HG03571 (cell line): Measurements from ENCODE around the gene KIF13A.
"Not testable (repeated sequence)": the region's sequence is repeated elsewhere in the genome, so short reads cannot be mapped to it uniquely, and the experiment has no call there.

Experiments
- ATAC-seq: cut with Tn5 transposase; IDR thresholded peaks from one replicate; pipeline ENCODE4 v1.9.1; 2021; ENCODE audit not compliant: unreplicated experiment

KIF13A gene

DNA sequence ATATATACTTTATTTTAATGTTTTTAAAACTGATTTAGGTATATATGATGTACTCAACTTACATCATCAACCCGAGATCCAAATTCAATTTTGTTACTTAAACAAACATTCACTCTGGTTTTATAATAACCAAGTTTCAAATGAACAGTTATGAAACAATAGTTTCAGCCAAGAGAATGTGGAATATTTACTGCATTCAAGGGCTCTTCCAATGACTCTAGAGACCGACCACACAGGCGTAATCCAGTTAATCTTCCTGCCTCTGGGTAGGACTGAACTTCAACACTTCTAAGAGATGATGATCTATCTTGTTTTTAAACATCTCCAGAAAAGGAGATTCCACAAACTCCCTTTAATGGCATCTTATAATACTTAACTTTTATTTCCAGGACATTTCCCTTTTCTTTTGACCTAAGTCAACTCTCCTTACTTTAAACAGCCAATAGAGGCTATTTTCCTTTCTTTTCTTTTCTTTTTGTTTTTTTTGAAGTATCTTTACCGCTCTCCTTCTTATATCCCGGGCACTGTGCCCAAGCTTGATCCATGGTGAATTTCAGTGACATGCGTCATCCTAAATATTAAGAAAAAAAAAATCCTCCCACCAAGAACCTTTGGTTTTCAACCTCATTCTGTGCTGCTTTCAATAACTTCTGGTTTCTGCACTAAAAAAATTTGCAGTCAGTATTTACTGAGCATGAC, 110.1 kb downstream of the KIF13A start:
- ATAC-seq: no peak

DNA sequence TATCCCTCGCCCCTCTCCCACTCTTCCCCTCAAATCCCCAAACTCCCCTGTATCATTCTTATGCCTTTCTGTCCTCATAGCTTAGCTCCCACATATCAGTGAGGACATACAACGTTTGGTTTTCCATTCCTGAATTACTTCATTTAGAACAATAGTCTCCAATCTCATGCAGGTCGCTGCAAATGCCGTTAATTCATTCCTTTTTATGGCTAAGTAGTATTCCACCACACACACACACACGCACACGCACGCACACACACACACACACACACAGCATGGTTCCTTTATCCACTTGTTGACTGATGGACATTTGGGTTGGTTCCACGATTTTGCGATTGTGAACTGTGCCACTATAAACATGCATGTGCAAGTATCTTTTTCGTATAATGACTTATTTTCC, 112.7 kb downstream of the KIF13A start:
- no peak for ATAC-seq

DNA sequence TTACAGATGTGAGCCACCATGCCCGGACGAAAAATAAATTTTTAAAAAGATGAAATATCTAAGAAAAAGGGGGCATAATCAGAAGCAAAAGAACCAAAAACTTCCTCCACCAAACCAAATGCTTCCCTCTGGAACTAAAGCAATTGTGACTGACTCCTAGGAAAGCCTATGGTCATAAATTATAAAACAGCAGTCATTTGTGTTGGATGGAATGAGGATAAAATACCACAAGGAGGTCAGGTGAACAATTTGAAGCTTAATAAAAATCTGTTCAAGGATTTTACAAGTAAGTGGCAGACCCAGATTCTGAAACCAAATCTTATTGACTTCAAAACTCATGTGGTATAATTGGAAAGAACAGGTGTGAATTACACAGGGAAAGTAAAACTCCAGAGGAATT, 114.5 kb downstream of the KIF13A start:
- ATAC-seq: no peak

DNA sequence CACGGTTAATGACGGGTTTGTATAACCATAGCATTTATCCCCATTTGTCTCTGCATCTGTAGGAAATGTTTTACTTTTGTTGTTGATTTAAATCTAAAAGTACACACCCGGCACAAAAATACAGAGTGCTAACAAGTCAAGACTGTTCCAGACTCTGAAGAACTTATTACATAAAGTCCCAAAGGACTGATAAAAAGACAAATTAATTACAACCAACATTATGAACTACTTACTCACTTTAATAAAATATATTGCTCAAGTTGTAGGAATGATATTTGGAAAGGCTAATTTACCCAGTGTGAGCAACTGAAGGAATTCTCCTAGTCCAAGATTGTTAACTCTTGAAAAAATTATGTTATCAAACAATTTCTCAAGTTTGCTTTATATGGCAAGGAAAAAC, 115.6 kb downstream of the KIF13A start:
- no peak for ATAC-seq

DNA sequence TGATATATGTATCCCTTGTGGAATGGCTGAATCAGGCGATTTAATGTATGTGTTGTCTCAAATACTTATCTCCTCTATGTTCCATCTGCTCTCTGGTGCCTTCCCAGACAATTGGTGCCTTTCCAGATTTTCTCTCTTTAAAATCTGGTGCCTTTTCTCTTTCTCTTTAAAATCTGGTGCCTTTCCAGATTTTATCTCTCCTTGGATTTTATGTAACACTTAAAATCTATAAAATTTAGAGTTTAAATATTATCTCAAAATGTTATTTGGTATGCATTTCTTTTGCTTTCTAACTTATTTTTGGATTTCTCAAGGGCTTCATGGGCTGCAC, 116.3 kb downstream of the KIF13A start:
- no peak for ATAC-seq

DNA sequence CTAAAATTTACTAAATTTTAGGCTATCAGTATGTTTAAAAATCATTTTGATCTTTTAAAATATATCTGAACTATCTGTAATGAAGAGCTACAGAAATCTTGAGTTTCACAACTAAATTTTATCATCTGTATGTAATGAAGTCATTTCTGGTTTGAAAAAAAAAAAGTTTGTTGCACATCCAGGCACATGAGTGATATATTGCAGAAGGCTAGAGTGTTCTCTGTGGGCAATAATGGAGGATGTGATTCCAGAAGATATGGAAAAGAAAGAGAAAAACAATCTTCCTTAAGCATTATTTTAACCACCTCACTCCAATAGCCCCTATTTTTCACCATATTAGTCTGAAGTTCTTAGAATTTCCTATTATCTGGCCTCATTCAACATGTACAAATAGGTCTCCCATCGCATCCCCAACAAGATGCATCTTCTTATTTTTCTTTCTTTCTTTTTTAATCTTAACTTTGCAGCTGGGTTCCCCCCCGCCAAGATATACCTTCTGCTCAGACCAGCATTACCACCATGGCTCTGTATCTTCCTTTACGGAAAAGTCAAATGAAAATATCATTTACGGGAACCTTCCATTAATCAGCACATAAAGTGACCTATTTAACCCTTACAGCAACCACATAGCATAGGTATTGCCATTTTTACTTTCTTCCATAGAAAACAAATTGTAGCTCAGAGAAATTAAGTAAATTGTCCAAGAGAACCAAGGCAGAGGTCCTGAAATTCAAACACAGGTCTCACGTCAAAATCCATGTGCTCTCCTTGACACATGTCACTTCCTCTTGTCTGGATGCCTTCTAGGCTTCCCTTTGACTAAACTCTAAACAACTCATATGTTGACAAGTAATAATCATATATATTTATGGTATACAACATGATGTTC, 116.9 kb downstream of the KIF13A start:
- ATAC-seq: no peak

DNA sequence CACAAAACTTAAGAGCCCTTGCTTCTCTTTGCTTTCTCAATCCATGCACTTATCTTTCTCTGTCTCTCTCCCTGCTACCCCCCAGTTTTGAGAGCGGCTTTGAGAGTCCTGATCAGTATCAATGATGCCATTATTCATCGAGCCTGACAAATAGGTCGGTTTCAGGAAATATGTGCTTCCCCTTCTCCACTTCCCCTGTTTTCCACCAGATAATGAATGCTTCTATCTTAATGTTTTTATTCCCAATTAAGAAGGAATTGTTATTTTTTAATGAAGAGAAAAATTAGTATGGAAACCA, 117.7 kb downstream of the KIF13A start:
- ATAC-seq: no peak

DNA sequence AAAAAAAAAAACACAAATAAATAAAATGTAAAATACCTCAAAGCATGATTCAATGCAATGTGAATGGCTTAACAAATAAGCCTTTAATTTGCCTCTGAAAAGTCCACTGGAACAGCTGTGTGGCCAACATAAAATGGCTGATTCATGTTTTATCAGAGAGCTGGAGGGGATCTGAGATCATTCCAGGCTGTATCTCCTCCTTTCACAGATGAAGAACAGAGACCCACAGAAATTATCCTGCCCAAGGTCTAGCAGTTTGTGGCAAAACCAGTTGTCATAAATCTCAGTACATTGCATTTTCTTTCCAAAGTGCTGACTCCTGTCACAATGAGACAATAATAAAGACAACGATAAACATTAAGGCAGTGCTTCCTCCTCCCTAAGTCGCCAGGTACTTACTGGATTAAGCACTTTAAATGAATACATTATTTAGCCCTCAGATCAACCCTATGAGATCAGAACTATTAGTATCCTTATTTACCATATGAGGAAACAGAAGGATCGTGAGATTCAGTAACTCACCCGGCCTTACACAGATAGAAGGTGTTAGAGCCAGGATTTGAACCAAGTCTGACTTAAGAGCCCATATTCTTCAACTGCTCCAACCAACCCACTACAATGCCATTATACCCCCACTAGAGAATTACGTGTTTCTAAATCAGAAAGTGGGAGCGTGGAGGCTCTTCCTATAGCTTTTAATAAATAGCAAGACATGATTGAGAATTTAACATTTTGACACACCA, 118.3 kb downstream of the KIF13A start:
- no peak for ATAC-seq

DNA sequence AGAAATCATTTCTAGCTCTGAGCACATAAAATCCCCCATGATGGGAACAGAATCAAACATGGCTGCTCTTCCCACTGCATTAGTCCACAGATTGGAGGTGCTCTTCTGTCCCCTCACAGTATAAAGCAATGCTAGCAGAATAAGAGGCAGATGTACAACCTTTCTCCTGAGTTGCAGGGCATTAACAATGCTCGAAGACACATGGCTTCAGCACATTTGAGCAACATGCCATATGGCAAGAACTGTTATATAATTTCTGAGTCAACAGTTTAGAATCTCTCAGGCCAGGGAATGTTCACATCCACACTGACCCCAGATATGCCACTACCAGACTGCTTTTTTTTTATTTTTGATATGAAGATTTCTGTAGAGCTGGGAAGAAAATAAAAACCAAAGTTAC, 119.6 kb downstream of the KIF13A start:
- no peak for ATAC-seq

DNA sequence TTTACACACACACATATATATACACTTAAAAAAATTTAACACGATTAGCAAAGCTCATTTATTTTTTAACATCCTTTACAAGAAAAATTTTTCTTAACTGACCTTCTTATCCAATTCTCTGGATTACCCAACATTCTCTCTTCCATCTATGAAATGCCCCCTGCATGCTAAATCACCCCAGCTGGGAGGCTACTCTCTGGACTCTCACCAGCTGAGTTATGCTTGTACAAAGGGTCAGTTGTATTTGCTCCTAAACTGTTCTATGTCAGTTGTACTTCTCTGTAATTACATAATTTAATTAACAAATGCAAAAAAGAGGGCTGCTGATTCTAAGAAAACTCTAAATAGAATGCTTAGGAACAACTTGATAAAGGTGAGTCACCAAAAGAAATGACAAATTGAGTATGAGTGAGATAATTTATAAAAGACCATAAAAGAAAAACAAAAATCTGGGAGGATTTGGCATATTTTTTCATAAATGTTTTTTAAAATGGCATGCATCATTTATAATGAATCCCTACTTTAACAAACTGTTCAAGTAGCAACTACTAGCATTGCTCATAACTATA, 120.5 kb downstream of the KIF13A start:
- ATAC-seq: no peak

DNA sequence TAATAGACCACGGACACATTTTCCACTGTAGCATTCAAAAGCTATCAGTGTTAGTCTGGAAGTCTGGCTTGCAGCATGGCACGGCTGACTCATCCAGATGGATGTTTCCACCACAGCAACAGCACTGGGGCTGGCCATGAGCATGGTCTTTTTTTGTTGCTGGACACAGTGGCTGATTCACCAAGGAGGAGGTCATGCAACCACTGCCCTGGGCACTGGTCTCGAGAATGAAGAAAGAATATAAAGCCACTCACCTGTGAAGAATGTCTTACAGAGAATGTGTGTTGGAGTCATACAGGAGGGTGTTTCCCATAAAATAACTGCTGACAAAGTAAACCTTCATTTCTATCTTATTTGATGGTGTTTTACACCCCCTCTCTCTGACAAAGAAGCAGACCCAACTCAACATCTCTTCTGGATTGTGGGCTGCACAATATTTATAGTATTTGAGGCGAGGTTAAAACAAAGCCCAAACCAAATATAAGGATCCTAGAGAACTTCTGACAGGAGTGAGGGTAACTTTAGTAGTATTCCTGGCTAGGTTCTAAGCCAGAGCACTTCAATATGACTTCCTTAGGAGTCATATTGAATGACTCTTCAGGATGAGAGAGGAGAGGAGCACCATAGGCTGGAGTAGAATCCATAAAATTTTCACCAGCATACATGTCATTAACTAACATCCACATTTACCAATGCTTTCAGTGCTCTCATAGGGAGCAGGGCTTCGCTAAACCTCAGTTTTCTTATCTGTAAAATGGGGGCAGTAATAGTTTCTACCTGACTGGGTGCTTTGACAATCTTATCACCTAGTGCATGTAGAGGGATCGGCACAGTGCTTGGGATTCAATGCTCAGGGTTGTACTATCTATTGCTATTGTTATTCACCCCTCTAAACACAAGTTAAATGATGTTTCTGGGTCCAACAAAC, 121.4 kb downstream of the KIF13A start:
- no peak for ATAC-seq

DNA sequence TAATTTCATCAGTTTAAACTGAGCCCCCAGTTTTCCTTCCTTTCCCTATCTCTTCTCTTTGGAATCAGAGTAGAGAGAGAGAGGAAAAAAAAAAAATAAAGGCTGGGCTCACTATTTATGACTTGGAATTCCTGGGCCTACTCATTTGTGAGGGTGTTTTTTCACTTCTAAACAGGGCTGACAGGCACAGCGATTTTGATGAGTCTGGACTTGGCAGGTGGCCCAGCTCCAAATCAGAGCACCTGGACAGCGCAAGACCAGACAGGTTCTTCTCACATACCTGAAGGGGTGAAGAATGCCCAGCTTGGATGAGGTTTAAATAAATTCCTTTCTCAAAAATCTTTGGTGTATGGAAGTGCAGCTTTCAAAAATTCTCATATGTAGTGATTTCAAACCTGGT, 122.2 kb downstream of the KIF13A start:
- no peak for ATAC-seq

DNA sequence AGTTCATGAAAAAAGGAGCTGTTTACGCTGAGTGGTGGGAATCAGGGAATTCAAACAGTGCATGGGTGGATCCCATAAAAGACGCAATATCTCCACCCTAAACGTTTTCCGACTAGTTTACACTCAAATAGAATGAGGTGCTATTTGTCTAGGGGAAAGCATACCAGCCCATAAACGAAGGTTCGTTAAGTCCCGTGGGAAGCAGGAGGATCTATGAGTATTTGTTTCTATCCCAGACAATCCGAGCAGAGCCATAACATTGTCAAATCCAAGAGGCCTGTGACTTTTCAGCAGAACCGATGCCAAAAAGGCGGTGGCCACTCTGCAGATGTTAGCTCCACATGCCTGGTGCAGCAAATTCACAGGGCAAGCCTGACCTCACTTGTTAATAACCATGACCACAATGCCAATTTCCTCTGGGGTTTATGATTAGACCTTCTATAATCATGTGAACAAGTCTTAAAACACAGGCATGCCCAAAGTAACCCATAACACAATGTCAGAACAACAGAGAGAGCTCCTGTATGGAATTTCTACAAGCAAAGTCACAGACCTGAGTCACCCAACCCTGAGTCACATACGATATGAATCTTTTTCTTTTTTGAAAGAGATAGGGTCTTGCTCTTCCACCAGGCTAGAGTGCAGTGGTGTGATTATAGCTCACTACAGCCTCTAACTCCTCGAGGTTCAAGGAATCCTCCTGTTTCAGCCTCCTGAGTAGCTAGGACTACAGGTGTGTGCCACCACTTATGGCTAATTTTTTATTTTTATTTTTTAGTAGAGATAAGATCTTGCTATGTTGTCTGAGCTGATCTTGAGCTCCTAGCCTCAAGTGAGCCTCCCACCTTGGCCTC, 123.3 kb downstream of the KIF13A start:
- no peak for ATAC-seq

DNA sequence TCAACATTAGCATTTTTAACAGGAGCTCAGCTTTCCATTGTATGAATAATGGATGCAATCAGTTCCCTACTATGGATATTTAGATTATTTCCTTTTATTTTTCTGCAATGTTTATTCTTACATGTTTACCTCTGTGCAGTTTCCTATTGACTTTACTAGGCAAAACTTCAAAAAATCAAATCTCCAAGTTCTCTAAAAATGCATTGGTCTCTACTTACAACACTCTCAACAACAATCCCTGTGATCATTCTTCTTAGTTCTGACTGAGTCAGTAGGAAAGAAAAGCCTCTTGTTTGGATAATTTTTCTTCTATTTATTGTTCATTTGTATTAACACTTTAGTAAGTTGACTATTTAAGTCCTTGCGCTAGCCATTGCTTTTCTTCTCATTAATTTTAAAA, 126.1 kb downstream of the KIF13A start:
- no peak for ATAC-seq

DNA sequence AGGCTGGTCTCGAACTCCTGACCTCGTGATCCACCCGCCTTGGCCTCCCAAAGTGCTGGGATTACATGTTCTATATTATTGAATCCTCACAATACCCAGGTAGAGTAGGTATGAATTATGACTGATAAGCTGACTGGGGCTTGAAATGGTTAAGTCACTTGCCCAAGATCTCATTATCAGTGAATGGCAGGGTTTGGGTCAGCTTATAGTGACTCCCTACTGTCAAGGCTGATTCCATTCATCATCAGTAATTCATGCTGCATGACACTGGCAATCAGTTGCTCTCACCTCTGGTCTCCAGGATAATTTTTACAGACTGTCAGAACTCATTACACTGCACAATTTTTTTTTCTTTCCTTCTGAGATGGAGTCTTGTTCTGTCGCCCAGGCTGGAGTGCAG, 127.6 kb downstream of the KIF13A start:
- ATAC-seq: no peak

DNA sequence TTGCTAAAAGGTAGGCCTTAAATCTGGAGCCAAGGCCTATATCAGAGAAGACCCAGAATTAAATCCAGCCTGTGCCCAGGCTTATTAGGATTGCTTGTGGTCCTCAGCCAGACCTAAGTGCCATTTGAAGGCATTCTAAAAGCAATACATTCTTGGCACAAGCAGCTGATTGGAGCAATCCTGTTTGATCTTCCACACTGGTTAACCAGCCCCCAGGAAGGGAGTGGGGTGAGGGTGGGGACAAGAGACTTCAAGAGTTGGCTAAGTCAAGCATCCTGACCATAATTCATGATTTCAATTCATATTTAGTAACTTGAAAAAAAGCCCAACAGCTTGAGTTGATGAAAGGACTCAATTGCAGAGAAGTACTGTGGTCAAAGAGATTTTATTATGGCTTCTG, 128.9 kb downstream of the KIF13A start:
- ATAC-seq: no peak

DNA sequence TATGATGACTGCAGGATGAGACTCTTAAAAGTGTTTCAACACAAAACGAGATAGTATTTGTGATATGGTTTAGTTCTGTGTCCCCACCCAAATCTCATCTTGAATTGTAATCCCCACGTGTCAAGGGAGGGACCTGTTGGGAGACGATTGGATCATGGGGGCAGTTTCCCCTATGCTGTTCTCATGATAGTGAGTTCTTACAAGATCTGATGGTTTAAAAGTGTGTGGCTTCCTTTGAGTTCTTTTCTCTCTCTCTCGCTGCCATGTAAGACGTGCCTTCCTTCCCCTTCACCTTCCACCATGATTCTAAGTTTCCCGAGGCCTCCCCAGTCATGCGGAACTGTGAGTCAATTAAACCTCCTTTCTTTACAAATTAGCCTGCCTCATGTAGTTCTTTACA, 130.2 kb downstream of the KIF13A start:
- ATAC-seq: not testable (repeated sequence)

DNA sequence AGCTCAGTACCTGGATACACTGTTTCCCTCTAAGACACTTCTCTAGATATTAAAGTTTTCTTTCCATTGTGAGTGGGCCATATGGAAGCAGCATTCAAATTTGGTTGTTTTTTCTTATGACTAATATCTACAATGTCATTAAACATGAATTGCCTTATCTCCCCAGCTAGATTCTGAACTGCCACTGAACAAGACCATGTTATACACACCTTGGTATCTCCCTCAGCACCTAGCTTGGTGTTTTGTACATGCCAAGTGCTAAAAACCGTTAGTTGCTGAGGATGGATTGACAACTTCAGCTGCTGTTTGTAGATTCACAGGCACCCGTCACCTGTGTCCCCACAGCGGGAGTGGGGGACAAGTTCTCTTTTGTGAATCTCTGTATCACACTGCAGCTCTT, 131.1 kb downstream of the KIF13A start:
- no peak for ATAC-seq

DNA sequence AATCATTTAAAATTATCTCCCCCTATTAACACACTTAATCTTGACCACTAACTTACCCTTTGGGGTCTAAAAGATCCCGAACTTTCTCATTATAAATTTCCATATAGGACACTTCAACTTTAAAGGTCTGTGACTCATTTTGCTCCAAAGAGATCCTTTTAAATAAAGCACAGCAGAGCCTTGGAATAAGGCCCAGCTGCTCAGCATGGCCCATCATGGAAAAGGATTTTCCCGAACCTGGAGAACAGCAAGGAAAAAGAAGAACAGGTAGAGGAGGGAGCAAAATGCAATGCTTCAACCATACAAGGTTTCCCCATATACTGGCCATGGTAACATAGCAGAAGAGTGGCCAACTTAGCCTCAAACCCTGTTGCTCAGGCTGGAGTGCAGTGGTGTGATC, 132.1 kb downstream of the KIF13A start:
- ATAC-seq: no peak

DNA sequence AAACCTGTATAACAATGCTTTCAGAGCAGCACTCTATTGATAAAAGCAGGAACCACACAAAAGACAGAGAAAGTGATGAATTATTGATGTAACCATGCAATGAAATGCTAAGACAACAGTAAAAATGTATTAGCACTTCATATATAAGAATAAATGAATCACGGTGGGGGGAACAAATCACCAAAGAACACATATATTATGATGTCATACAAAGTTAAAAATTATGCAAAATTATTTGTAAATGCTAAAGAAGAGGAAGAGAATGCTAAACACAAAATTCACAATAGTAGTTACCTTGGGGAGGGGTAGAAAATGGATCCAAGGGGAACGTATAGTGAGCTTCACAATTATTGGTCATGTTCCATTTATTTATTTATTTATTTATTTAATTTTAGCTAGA, 133.9 kb downstream of the KIF13A start:
- ATAC-seq: no peak
